Airway epithelial cell (primary cell): ENCODE measurements around the gene PAGE2B. TPM values are rescaled to one million over a fixed set of nuclear protein-coding genes. Genes with fewer than 3 reads are reported as not detected.

Experiments
- total RNA-seq: library from RNA; depleted of rRNA; stranded (reverse); fragments of >200 nt; gene quantifications from 2 replicates; pipeline ENCODE4 v1.2.3, GENCODE V29; 2015

Gene PAGE2B, protein sequence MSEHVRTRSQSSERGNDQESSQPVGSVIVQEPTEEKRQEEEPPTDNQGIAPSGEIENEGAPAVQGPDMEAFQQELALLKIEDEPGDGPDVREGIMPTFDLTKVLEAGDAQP
- not detected in 2 replicates for total RNA-seq

DNA sequence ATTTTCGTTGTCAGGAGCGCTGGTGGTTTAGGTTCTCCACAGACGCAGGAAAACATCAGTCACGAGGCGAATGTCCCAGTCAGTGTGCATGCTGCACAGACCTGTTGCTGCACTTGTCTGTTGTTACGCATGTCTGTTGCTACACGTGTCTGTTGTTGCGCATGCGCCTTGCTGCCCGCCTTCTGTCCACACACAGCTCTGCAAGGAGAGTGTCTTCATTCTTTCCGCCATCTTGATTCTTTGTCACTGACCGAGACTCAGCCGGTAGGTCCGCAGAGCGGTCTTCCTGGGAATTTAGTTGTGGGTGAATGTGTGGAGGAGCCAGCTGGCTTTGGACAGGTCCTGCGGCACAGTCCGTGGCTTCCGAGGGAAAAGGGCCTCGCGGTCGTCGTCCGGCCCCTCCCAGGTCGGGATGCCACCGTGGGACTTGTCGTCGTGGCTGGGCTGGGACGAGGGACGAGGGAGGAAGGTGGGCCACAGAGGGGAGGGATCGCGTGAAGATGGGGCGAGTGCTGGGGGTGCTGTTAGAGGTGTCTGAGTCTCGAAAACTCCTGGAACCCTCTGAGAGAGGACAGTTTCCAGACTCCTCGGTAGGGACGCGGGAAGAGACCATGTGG lies at the start of gene PAGE2B:
Gene PAGE2B (plus strand): TSS at position 180 of the 617 bp plus-strand sequence. CDS start 1,012 bp downstream, outside the sequence.

DNA sequence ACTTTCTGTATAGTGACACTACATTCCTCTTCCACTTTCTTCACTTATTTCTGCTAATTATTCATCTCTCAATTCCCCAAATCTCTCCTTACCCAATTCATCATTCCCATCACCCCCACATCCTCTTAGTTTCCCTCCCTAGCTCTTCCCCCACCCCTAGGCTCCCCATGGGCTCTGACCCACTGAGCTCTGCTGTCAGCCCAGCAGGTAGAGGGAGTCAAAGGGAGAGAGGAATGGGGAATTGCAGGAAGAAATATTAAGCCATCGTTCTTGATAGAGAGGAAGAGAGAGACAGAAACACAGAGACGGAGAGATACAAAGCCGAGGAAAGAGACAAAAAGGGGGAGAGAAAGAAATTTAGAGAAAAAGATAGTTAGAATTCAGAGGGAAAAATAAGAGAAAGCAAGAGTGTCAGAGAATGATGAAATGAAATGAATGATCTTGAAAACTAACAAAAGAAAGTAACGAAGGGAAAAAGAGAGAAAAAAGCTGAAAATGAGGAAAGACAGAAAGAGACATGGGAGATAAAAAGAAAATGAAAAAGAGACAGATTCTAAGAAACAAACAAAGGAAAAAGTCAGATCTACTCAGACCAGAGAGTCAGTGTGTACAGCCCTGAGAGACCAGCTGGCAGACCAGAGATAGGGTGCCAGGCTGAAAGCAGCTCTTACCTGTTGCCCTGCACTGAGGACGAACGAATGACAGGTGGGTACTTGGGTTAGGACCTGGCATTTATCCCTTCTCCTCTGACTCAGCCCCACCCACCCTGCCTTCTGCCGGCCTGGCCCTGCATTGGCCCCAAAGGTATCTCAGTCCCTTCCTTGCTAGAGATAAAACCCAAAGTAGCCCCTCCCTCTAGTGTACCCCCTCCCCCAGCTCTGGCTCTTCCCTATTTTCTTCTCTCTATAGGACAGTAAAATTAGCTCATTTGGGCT lies 44.3 kb upstream of the PAGE2B start, which contains the start of gene ALAS2:
Gene ALAS2 (minus strand): TSS at position 707 of the 935 bp plus-strand sequence. CDS start 4,977 bp downstream, outside the sequence.

DNA sequence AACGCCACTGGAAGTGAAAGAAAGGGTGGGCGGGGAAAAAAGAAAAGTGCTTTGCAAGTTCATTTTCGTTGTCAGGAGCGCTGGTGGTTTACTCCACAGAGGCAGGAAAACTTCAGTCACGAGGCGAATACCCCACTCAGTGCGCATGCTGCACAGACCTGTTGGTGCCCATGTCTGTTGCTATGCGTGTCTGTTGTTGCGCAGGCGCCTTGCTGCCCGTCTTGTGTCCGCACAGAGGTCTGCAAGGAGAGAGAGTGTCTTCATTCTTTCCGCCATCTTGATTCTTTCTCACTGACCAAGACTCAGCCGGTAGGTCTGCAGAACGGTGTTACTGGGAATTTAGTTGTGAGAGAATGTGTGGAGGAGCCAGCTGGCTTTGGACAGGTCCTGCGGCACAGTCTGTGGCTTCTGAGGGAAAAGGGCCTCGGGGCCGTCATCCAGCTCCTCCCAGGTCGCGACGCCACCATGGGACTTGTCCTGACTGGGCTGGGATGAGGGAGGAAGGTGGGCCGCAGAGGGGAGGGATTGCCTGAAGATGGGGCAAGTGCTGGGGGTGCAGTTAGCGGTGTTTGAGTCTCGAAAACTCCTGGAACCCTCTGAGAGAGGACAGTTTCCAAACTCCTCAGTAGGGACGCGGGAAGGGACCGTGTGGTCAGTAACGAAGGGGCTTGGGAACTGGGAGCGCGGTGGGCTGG lies 14.1 kb downstream of the PAGE2B start, which contains the start of gene PAGE2:
Gene PAGE2 (plus strand): TSS at position 224 of the 695 bp plus-strand sequence. CDS start 1,003 bp downstream, outside the sequence.

Other genes with a start within 250 kb of the PAGE2B start
- 1.2 and 1.6 TPM in 2 replicates for gene TRO, start 154.2 kb upstream of the PAGE2B start, total RNA-seq
- not detected in 2 replicates for gene PFKFB1, start 80.8 kb upstream of the PAGE2B start, total RNA-seq
- 22.8 and 23.6 TPM in 2 replicates for gene APEX2, start 74.7 kb upstream of the PAGE2B start, total RNA-seq
- gene ALAS2, start 44.1 kb upstream of the PAGE2B start, total RNA-seq: not detected in 2 replicates
- not detected in 2 replicates for gene PAGE2, start 14.0 kb downstream of the PAGE2B start, total RNA-seq
- not detected in 2 replicates for gene PAGE5, start 145.3 kb downstream of the PAGE2B start, total RNA-seq
- not detected in 2 replicates for gene PAGE3, start 189.9 kb downstream of the PAGE2B start, total RNA-seq